AG10803 (cell line): ENCODE data around the gene NAT10.
A peak's percentile ranks its signal among the peaks of the same experiment; 100 is the strongest.

Experiments
- DNase-seq: peaks from one replicate; pipeline ENCODE4 v3.0.0; 2010; ENCODE audit warnings: low read depth
- H3K4me3 ChIP-seq: 2 replicates; pipeline ENCODE4 v1.5.1; 2011; ENCODE audit warnings: mild to moderate bottlenecking, low read length, control low read depth
- TF ChIP-seq, protein P1 (sequence below): conservative IDR thresholded peaks from 2 replicates; pipeline ENCODE4 v1.5.1; 2011; ENCODE audit warnings: mild to moderate bottlenecking, low read length, control low read depth, inconsistent platforms

Gene NAT10

GRCh38 chr11:34167961-34168360 is 62.5 kb downstream of the NAT10 start:
- no peak for DNase-seq
- TF ChIP-seq, protein P1, sequence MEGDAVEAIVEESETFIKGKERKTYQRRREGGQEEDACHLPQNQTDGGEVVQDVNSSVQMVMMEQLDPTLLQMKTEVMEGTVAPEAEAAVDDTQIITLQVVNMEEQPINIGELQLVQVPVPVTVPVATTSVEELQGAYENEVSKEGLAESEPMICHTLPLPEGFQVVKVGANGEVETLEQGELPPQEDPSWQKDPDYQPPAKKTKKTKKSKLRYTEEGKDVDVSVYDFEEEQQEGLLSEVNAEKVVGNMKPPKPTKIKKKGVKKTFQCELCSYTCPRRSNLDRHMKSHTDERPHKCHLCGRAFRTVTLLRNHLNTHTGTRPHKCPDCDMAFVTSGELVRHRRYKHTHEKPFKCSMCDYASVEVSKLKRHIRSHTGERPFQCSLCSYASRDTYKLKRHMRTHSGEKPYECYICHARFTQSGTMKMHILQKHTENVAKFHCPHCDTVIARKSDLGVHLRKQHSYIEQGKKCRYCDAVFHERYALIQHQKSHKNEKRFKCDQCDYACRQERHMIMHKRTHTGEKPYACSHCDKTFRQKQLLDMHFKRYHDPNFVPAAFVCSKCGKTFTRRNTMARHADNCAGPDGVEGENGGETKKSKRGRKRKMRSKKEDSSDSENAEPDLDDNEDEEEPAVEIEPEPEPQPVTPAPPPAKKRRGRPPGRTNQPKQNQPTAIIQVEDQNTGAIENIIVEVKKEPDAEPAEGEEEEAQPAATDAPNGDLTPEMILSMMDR = no peak
- no peak overlapping the region for H3K4me3 ChIP-seq

GRCh38 chr11:34168642-34169420 is 63.4 kb downstream of the NAT10 start:
- TF ChIP-seq, protein P1 = no peak

GRCh38 chr11:34169686-34170085 is 64.3 kb downstream of the NAT10 start:
- H3K4me3 ChIP-seq = no peak overlapping the region
- no peak for DNase-seq
- TF ChIP-seq, protein P1 = no peak

More at GRCh38 chr11:34168642-34169420, 63.4 kb downstream of the NAT10 start:
- peak; percentile 30 for DNase-seq
- H3K4me3 ChIP-seq = no peak overlapping the region

DNA sequence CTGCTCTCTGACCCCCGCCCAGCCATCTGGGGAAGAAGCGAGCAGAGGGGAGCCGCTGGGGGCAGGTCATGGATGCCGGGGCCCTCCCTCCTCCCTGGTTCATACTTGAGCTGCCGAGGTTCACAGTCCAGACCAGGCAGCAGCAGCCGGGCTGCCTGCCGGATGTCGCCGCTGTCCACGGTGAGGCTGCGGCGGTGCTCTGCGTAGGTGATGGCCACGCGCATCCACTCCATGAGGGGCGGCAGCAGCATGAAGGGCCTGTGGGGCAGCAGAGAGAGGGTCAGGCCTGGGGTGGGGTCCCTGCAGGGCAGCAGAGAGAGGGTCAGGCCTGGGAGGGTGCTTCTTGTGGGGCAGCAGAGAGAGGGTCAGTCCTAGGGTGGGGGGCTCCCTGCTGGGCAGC is 67.6 kb downstream of the NAT10 start:
- H3K4me3 ChIP-seq = no peak overlapping the region
- TF ChIP-seq, protein P1 = no peak
- DNase-seq = no peak

GRCh38 chr11:34174412-34175041 is 69.1 kb downstream of the NAT10 start:
- H3K4me3 ChIP-seq = peak overlapping the region; percentile 43
- DNase-seq = peak; percentile 57

GRCh38 chr11:34175284-34176019 is 70.0 kb downstream of the NAT10 start:
- no peak for DNase-seq
- TF ChIP-seq, protein P1 = no peak
- H3K4me3 ChIP-seq = no peak overlapping the region

More at GRCh38 chr11:34174412-34175041, 69.1 kb downstream of the NAT10 start:
- TF ChIP-seq, protein P1 = peak; percentile 86
